ENCODE results near the gene ABCC3.

GRCh38 chr17:50638966-50639713 is 4.5 kb downstream of the ABCC3 start:
- no peak for TF ChIP-seq POLR2A (IDR thresholded peaks at IDR 0.05)
- no peak for TF ChIP-seq CTCF (IDR thresholded peaks at IDR 0.05)

Measured in stomach (tissue), 4 donors.